GM13976 (cell line): ENCODE measurements around the gene FGFRL1.

Experiments used
- DNase-seq: peaks from one replicate; pipeline ENCODE4 v3.0.0; 2012; ENCODE audit warnings: low spot score
- CTCF ChIP-seq: IDR thresholded peaks from 2 replicates; pipeline ENCODE4 v1.5.1; 2012; ENCODE audit warnings: borderline replicate concordance, mild to moderate bottlenecking; ENCODE audit not compliant: insufficient read depth; ENCODE audit errors: extremely low read depth, missing control alignments, control extremely low read depth
- in situ Hi-C: fragments of 300-500 bp; cut with MboI; formaldehyde crosslinking; loops from one replicate; pipeline ENCODE4 v1.12.0; 2022; ENCODE audit warnings: low sequenced_read_pairs, mixed read lengths, inconsistent platforms; ENCODE audit not compliant: unreplicated experiment

FGFRL1 gene

GRCh38 chr4:1032861-1033260 is 21.4 kb downstream of the FGFRL1 start:
- TF ChIP-seq CTCF = no peak
- no peak for DNase-seq
- in situ Hi-C loops = no loop called here

- in situ Hi-C loops = no loop called here
- no peak for DNase-seq
- TF ChIP-seq CTCF = no peak
These were observed 22.6 kb downstream of the FGFRL1 start for GRCh38 chr4:1033840-1034551.

DNA sequence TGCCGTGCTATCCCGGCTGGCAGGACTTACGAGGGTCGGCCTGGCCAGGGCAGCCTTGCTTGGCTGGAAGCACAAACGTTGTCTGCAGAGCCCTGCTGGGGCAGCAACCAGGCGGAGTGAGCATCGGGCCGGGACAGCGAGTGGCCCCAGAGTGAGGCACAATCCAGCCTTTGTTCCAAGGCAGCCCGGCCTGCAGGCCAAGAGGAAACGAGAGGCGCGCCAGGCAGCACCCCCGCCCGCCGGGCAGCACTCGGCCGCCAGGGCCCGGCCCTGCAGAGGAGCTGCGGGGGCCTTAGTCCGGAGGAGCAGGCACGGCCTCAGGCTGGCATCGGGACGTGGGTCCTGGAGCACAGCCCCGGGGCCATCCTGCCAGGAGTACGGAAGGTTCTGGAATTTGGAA is 24.1 kb downstream of the FGFRL1 start:
- DNase-seq = no peak
- TF ChIP-seq CTCF = no peak
- in situ Hi-C loops = no loop called here

GRCh38 chr4:1036095-1036494 is 24.7 kb downstream of the FGFRL1 start:
- no peak for DNase-seq
- no peak for TF ChIP-seq CTCF
- in situ Hi-C loops = no loop called here

DNA sequence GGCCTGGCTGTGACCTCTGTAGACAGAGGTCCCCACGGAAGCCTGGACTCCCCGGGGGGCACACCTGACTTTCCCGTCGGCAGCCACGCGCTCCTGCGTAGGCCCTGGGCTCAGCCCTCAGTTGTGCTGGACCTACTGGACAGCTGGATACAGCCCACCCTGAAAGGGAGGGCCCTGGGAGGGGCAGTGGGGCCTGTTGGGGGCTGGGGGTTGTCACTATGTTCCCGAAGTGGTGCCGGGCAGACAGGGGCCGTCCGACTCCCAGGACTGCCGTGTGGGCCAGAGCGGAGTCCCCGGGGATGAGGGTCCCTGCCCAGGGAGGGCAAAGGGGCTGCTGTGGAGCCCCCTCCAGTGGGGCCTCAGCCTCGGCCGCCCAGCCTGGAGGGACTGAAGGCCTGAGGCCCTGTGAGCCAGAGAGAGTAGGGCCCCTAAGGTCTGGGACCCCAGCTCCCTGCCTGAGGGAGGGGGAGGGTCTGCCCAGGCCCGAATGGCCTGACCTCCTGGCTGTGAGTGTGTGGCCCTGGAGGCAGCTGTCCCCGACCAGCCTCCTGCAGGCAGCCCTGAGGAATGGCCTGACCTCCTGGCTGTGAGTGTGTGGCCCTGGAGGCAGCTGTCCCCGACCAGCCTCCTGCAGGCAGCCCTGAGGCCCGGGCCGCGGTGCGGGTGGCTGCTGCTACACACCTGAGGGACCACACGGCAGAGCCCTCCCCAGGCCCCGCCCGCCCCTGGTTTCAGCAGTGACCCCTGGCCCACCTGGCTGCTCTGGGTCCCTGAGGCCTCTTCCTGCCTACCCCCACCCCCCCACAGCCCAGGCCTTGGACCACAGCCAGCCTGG is 25.8 kb downstream of the FGFRL1 start:
- TF ChIP-seq CTCF = no peak
- in situ Hi-C loops = no loop called here
- DNase-seq = no peak

DNA sequence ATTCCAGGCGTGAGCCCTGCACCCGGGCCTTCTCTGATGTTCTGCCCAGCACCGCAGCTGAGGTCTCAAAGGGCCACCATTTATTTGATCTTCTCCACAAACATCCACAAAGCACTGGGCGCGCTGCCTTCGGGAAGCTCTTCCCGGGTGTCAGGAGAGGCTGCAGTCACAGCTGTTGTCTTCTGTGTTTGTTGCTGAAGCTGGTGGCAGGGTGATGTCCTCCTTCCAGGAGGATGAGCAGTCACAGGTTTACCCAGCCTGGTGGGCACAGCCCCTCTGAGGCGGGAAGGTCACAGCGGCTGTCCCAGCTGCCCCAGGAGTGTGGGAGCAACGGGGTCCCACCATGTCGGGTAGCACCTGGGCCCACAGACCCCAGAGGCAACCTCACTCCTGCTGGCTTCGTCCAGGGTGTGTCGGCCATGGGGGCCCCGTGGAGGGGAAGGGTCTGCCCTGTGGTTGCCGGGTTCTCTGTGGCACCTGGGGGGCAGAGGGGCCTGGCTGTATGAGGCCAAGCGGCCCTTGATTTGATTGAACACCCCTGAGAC is 27.6 kb downstream of the FGFRL1 start:
- TF ChIP-seq CTCF = no peak
- in situ Hi-C loops = no loop called here
- no peak for DNase-seq
